ENCODE results near the gene HTRA3. TPM values are rescaled to one million over a fixed set of nuclear protein-coding genes. Genes with fewer than 3 reads are reported as not detected.

Gene HTRA3
- total RNA-seq, 4 donors from 2014 or later, result 4.0 to 18.2 (median 11.4) TPM

- no peak for DNase-seq (ENCODE audit: low spot score in 2 of 2)
- no peak for TF ChIP-seq CTCF (IDR thresholded peaks at IDR 0.05)
- no peak overlapping the region for H3K4me3 ChIP-seq (ENCODE audit: low read depth, poor library complexity, severe bottlenecking)
- WGBS, 2 donors, result 95 to 96% methylated on average over 13 of the region's 13 CpGs
- intact Hi-C loops (cut with DNase I; ENCODE audit: low total_unique reads), result no loop called here
Observed at GRCh38 chr4:8239226-8239625, 30.3 kb upstream of the HTRA3 start.

- intact Hi-C loops (cut with DNase I; ENCODE audit: low total_unique reads), result loop anchor here (10.0 kb wide), 1 partner anchor 165 kb away; no protein-coding TSS in a partner anchor
- TF ChIP-seq POLR2A (IDR thresholded peaks at IDR 0.05) (no peak), CTCF (IDR thresholded peaks at IDR 0.05) (no peak)
- WGBS, 2 donors, result 92 to 96% methylated on average over 9 of the region's 9 CpGs
Observed at GRCh38 chr4:8239661-8240060, 29.9 kb upstream of the HTRA3 start.

GRCh38 chr4:8240211-8241041, 29.1 kb upstream of the HTRA3 start:
- 79 to 81% methylated on average over 14 to 19 of the region's 26 CpGs for WGBS, 2 donors
- intact Hi-C loops (cut with DNase I; ENCODE audit: low total_unique reads), result loop anchor here (10.0 kb wide), 1 partner anchor 164 kb away; no protein-coding TSS in a partner anchor
- no peak overlapping the region for H3K4me3 ChIP-seq (ENCODE audit: low read depth, poor library complexity, severe bottlenecking)
- no peak for TF ChIP-seq POLR2A (IDR thresholded peaks at IDR 0.05)
- no peak for TF ChIP-seq CTCF (IDR thresholded peaks at IDR 0.05)
- no peak for DNase-seq (ENCODE audit: low spot score in 2 of 2)

More at GRCh38 chr4:8239661-8240060, 29.9 kb upstream of the HTRA3 start:
- DNase-seq (ENCODE audit: low spot score in 2 of 2), result no peak
- no peak overlapping the region for H3K4me3 ChIP-seq (ENCODE audit: low read depth, poor library complexity, severe bottlenecking)

- intact Hi-C loops (cut with DNase I; ENCODE audit: low total_unique reads), result loop anchor here (10.0 kb wide), 1 partner anchor 164 kb away; no protein-coding TSS in a partner anchor
- no peak overlapping the region for H3K4me3 ChIP-seq (ENCODE audit: low read depth, poor library complexity, severe bottlenecking)
- TF ChIP-seq POLR2A (IDR thresholded peaks at IDR 0.05) (no peak), CTCF (IDR thresholded peaks at IDR 0.05) (no peak)
- no peak for DNase-seq (ENCODE audit: low spot score in 2 of 2)
- WGBS, 2 donors, result 90 to 96% methylated on average over 10 to 14 of the region's 14 CpGs
Observed at GRCh38 chr4:8241211-8241779, 28.3 kb upstream of the HTRA3 start.

- TF ChIP-seq POLR2A (IDR thresholded peaks at IDR 0.05), result no peak
- TF ChIP-seq CTCF (IDR thresholded peaks at IDR 0.05), result peak in 1 of 3 donors; percentile 83
- peak; percentile 87 to 97 for DNase-seq (ENCODE audit: low spot score in 2 of 2)
- no peak overlapping the region for H3K4me3 ChIP-seq (ENCODE audit: low read depth, poor library complexity, severe bottlenecking)
- intact Hi-C loops (cut with DNase I; ENCODE audit: low total_unique reads), result loop anchor here (10.0 kb wide), 1 partner anchor 163 kb away; no protein-coding TSS in a partner anchor
- WGBS, 2 donors, result 33 to 43% methylated on average over 25 to 29 of the region's 29 CpGs
Observed at GRCh38 chr4:8241895-8242696, 27.5 kb upstream of the HTRA3 start.

Data from lower leg skin (tissue), 4 donors.